ENCODE results near the gene C7. TPM values are rescaled to one million over a fixed set of nuclear protein-coding genes. Genes with fewer than 3 reads are reported as not detected.

C7 gene
- total and polyA plus RNA-seq, 11 donors, result 69.5 to 346 (median 89.2) TPM

GRCh38 chr5:40984884-40985283 is 75.6 kb downstream of the C7 start:
- Histone ChIP-seq H3K4me1 (peaks cover 0 to 3% (median 0%) of the 10 kb centered on the region in 12 donors), H3K27ac (no peak overlapping the region), H3K4me3 (no peak overlapping the region), H3K9me3 (peaks cover 0 to 8% (median 0%) of the 10 kb centered on the region in 12 donors), H3K36me3 (peaks cover 0 to 22% (median 0%) of the 10 kb centered on the region in 9 donors), H3K27me3 (no peaks in the 10 kb centered on the region)
- ATAC-seq (no peak), DNase-seq (no peak)
- intact Hi-C loops (cut with DNase I), result loop anchor here in 1 of 10 donors (10.0 kb wide), 1 partner anchor 70 kb away; no protein-coding TSS in a partner anchor
- TF ChIP-seq CTCF (IDR thresholded peaks at IDR 0.05) (no peak), POLR2A (IDR thresholded peaks at IDR 0.05) (no peak)
- 90 to 98% (median 96%) methylated on average over 3 of the region's 3 CpGs for WGBS, 4 donors

- ATAC-seq, result no peak
- 60 to 82% (median 73%) methylated on average over 4 of the region's 4 CpGs for WGBS, 4 donors
- Histone ChIP-seq H3K4me3 (no peak overlapping the region), H3K27me3 (no peaks in the 10 kb centered on the region), H3K27ac (no peak overlapping the region), H3K36me3 (peaks cover 0 to 16% (median 0%) of the 10 kb centered on the region in 9 donors), H3K4me1 (peaks cover 0 to 9% (median 4%) of the 10 kb centered on the region in 12 donors), H3K9me3 (peaks cover 0 to 8% (median 0%) of the 10 kb centered on the region in 12 donors)
- no peak for DNase-seq
- intact Hi-C loops (cut with DNase I), result loop anchor here in 1 of 10 donors (10.0 kb wide), 1 partner anchor 71 kb away; no protein-coding TSS in a partner anchor
- TF ChIP-seq POLR2A (IDR thresholded peaks at IDR 0.05), result no peak
- TF ChIP-seq CTCF (IDR thresholded peaks at IDR 0.05), result no peak
Measured at GRCh38 chr5:40985501-40985900, 76.2 kb downstream of the C7 start.

GRCh38 chr5:40986666-40987065 is 77.4 kb downstream of the C7 start:
- H3K4me3 ChIP-seq, result no peak overlapping the region
- no peak for DNase-seq
- peaks cover 0 to 8% (median 0%) of the 10 kb centered on the region in 9 donors for H3K36me3 ChIP-seq
- TF ChIP-seq POLR2A (IDR thresholded peaks at IDR 0.05), result no peak
- no peak for TF ChIP-seq CTCF (IDR thresholded peaks at IDR 0.05)
- peaks cover 0 to 8% (median 0%) of the 10 kb centered on the region in 12 donors for H3K9me3 ChIP-seq
- WGBS, 4 donors, result 80 to 88% (median 83%) methylated on average over 3 of the region's 3 CpGs
- no peak overlapping the region for H3K27ac ChIP-seq
- no peak for ATAC-seq
- intact Hi-C loops (cut with DNase I), result loop anchor here in 1 of 10 donors (10.0 kb wide), 1 partner anchor 72 kb away; no protein-coding TSS in a partner anchor
- H3K4me1 ChIP-seq, result peaks cover 0 to 18% (median 8%) of the 10 kb centered on the region in 12 donors
- no peaks in the 10 kb centered on the region for H3K27me3 ChIP-seq

GRCh38 chr5:40987349-40987748 is 78.1 kb downstream of the C7 start:
- peaks cover 0 to 8% (median 0%) of the 10 kb centered on the region in 12 donors for H3K9me3 ChIP-seq
- TF ChIP-seq POLR2A (IDR thresholded peaks at IDR 0.05) (no peak), CTCF (IDR thresholded peaks at IDR 0.05) (no peak)
- DNase-seq, result no peak
- H3K27me3 ChIP-seq, result no peaks in the 10 kb centered on the region
- no peak overlapping the region for H3K4me3 ChIP-seq
- peaks cover 0 to 25% (median 9%) of the 10 kb centered on the region in 12 donors for H3K4me1 ChIP-seq
- no peak overlapping the region for H3K27ac ChIP-seq
- intact Hi-C loops (cut with DNase I), result loop anchor here in 1 of 10 donors (10.0 kb wide), 1 partner anchor 73 kb away; no protein-coding TSS in a partner anchor
- peaks cover 0 to 2% (median 0%) of the 10 kb centered on the region in 9 donors for H3K36me3 ChIP-seq
- no peak for ATAC-seq
